Keratinocyte (primary cell): ENCODE measurements around the gene BACE1-AS.

Source experiments
- EZH2 ChIP-seq: IDR thresholded peaks from one replicate; pipeline ENCODE4 v1.6.1; 2012; ENCODE audit warnings: inconsistent platforms, mild to moderate bottlenecking, low read length, moderate library complexity
- TF ChIP-seq, protein P1 (sequence below), 3 experiments: IDR thresholded peaks in 1 of 3; conservative IDR thresholded peaks in 1 of 3; optimal IDR thresholded peaks in 1 of 3; 2 replicates in 2 of 3; 3 replicates in 1 of 3; pipeline versions ENCODE3 to v1.5.1; 2011; ENCODE audit warnings: low read length in 3 of 3, mild to moderate bottlenecking in 3 of 3, moderate library complexity in 2 of 3, control low read depth in 1 of 3, inconsistent platforms in 1 of 3; ENCODE audit not compliant: insufficient read depth in 2 of 3; ENCODE audit errors: extremely low read depth in 1 of 3

DNA sequence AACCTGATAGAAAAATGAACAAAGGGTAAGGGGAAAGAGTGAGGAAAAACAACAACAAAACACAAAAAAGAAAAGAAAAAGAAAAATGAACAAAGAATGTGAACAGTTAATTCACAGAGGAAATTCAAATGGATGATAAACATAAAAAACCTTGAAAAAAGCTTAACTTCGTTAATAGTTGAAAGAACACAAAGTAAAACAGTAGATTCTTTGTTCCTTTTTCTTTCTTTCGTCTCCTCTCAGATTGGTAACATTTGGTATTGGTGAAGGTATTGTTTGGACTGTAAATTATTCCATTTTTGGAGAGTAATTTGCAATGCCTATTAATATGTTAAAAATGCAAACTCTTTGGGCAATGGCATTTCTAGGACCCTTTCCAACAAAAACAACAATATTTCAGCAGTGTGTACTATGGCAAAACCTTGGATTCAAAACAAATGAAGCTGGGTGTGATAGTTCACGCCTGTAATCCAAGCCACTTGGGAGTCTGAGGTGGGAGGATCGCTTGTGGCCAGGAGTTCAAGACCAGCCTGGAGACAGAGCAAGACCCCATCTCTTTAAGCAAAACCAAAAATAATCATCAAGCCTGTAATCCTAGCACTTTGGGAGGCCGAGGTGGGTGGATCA, 28.2 kb downstream of the BACE1-AS start:
- TF ChIP-seq, protein P1, sequence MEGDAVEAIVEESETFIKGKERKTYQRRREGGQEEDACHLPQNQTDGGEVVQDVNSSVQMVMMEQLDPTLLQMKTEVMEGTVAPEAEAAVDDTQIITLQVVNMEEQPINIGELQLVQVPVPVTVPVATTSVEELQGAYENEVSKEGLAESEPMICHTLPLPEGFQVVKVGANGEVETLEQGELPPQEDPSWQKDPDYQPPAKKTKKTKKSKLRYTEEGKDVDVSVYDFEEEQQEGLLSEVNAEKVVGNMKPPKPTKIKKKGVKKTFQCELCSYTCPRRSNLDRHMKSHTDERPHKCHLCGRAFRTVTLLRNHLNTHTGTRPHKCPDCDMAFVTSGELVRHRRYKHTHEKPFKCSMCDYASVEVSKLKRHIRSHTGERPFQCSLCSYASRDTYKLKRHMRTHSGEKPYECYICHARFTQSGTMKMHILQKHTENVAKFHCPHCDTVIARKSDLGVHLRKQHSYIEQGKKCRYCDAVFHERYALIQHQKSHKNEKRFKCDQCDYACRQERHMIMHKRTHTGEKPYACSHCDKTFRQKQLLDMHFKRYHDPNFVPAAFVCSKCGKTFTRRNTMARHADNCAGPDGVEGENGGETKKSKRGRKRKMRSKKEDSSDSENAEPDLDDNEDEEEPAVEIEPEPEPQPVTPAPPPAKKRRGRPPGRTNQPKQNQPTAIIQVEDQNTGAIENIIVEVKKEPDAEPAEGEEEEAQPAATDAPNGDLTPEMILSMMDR (optimal IDR thresholded peaks at IDR 0.05 in 1 of 3, IDR thresholded peaks at IDR 0.05 in 1 of 3, conservative IDR thresholded peaks at IDR 0.05 in 1 of 3; ENCODE audit: extremely low read depth in 1 of 3, insufficient read depth in 2 of 3, low read length in 3 of 3): no peak
- TF ChIP-seq EZH2: no peak
